ENCODE data around the gene UBE2E3.

The UBE2E3 gene

DNA sequence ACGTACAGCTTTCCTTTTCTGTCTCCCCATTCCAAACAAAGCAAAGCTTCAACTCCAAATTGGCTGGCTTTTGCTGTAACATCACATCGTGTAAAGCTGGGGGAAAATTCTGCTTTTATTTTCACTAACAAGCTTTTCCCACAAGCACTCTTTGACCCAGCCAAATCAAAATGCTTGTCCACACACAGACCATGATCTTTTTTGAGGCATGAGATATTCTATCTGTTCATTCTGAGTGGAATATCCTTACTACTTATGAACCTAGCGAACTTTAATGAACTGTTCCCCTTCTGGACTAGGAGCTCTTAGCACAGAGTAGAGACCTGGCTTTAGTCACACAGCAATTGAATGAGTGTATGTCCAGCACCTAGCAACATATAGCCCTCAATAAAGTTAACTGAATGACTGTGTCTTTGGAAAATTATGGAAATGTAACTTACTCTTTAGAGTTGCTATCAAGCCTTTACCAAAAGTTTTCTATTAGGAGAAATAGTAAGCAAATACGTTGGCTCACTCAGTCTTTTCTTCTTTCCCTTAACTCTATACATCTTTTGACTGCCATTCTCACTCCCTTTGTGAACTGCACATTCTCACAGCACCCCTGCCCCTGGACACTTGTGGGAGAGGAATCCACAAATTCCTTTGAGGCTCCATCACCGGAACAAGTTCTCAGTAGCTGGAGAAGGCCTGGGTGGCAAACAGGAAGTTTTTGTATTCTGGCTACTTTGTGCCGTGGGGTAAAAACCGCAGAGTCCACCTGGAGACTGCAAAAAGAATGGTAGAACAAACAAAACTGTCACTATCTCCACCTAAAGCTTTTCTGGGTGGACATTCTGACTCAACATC, 1.3 kb upstream of the UBE2E3 start:
- Histone ChIP-seq H3K4me1 (ENCODE audit: insufficient read depth, low read length) (peaks cover 37% of the 10 kb centered on the region), H3K4me3 (ENCODE audit: low read length) (peak overlapping the region; percentile 62), H3K9ac (ENCODE audit: low read depth, low read length) (no peak overlapping the region), H3K36me3 (ENCODE audit: insufficient read depth, low read length) (peaks cover 15% of the 10 kb centered on the region; the same call in 1 of the 2 replicates), H3K27me3 (ENCODE audit: insufficient read depth, low read length) (no peaks in the 10 kb centered on the region), H3K9me3 (ENCODE audit: insufficient read depth, low read depth, low read length) (no peaks in the 10 kb centered on the region), H3K27ac (ENCODE audit: low read depth, low read length) (no peak overlapping the region)
- 82% methylated on average over 7 of the region's 7 CpGs for WGBS

DNA sequence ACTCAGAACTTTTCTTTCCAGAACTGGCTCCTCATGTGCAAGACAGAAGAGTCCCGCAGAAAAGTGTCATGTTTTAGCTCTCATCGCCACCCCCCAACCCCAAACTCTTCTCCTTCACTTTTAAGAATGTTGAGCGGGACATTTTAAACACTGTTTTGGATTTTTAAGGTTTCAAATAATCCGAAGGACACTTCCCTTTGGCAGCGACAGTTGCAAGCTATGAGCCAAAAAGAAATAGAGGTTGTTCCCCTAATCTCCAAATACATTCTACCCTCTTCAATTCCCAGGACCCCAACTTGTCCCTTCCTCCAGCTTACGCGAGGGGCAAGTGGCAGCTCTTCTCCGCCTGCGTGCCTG, 678 bp upstream of the UBE2E3 start:
- Histone ChIP-seq H3K36me3 (ENCODE audit: insufficient read depth, low read length) (peaks cover 21% of the 10 kb centered on the region; the same call in 1 of the 2 replicates), H3K9me3 (ENCODE audit: insufficient read depth, low read depth, low read length) (no peaks in the 10 kb centered on the region), H3K4me3 (ENCODE audit: low read length) (peak overlapping the region; percentile 62), H3K27me3 (ENCODE audit: insufficient read depth, low read length) (no peaks in the 10 kb centered on the region), H3K9ac (ENCODE audit: low read depth, low read length) (peak overlapping the region; percentile 88), H3K4me1 (ENCODE audit: insufficient read depth, low read length) (peaks cover 43% of the 10 kb centered on the region), H3K27ac (ENCODE audit: low read depth, low read length) (peak overlapping the region; percentile 61)
- WGBS = 52% methylated on average over 9 of the region's 9 CpGs

DNA sequence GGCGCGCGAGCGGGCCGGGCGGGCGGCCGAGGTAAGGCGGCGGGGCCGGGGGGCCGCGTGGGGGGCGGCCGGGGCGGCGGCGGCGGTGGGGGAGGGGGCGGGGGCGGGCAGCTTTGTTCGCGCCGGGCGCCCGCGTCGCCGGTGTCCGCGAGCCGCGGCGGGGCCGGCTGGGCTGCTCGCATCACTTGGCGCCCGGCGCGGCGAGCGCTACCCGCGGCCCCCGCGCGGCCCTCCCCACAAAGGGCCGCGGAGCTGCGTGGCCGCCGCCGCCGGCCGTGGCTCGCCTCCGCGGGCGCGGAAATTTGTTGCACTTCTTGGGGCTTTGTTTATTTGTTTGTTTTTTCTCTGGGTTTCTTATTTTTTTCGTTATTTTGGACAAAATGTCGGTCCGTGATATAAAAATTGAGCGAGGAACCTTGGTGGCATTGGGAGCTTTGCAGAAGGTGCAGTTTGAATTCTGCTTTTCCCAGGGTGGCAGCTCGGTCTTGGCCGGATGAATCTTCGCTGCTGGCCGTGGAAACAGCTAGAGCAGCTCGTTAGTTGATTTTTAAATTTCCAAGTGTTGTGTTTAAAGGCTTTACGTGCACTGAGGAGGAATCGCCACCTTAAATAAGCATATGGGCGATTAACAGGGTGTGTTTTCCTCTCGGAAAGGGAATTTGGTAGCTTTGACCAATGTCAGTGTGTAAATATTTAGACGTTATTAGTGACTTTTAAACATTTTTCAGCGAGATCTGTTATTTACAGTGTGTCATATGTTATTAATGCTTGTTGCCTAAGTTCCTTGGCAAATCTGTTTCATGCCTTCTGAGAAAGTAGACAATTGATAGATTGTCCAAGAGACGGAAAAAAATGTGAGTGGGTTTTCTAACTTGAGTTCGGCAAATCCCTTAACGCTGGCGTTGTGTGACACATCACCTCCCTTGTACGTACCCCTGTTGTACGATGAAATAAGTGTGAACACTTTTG, 822 bp downstream of the UBE2E3 start:
- Histone ChIP-seq H3K27ac (ENCODE audit: low read depth, low read length) (peak overlapping the region; percentile 69), H3K9ac (ENCODE audit: low read depth, low read length) (peak overlapping the region; percentile 95), H3K4me1 (ENCODE audit: insufficient read depth, low read length) (peaks cover 52% of the 10 kb centered on the region), H3K4me3 (ENCODE audit: low read length) (peak overlapping the region; percentile 90), H3K9me3 (ENCODE audit: insufficient read depth, low read depth, low read length) (no peaks in the 10 kb centered on the region), H3K27me3 (ENCODE audit: insufficient read depth, low read length) (no peaks in the 10 kb centered on the region), H3K36me3 (ENCODE audit: insufficient read depth, low read length) (peaks cover 30% of the 10 kb centered on the region)
- WGBS = under 1% methylated on average over 59 of the region's 81 CpGs

DNA sequence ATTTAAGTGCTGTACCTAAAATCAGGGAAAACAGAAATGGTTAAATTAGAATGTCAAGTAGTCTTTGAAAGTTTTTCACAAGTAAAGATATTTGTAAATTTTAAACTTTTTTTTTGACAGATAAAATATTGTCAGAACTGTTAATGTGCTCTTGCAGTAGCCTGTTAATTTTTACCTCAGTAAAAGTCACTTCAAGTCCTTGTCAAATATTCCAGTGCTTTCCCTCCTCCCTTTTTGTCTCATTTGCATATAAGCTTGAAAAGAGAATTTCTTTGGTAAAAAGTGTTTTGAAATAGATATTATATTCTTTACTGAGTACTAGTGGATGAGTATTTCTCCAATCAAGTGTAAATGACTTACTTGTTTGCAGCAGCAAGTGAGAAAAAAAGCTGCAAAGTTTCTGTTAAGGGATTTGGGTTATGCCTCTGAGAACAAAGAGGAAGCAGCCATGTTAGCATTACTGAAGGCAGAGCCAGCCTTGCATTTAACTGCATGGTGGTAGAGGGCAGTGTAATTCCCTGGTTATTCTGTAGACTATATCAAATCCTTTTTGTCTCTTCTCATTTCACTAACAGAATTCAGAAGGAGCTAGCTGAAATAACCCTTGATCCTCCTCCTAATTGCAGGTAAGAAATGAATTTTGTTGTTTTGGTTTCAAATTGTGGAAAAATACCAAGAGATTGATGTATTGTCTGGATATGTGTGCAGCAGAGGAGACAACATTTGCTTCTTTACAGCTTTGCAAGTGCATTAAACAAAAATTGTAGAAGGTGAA, 3.2 kb downstream of the UBE2E3 start:
- Histone ChIP-seq H3K4me3 (ENCODE audit: low read length) (peak overlapping the region; percentile 48), H3K9me3 (ENCODE audit: insufficient read depth, low read depth, low read length) (no peaks in the 10 kb centered on the region), H3K27ac (ENCODE audit: low read depth, low read length) (peak overlapping the region; percentile 89), H3K4me1 (ENCODE audit: insufficient read depth, low read length) (peaks cover 65% of the 10 kb centered on the region), H3K27me3 (ENCODE audit: insufficient read depth, low read length) (no peaks in the 10 kb centered on the region), H3K36me3 (ENCODE audit: insufficient read depth, low read length) (peaks cover 30% of the 10 kb centered on the region), H3K9ac (ENCODE audit: low read depth, low read length) (peak overlapping the region; percentile 81)

DNA sequence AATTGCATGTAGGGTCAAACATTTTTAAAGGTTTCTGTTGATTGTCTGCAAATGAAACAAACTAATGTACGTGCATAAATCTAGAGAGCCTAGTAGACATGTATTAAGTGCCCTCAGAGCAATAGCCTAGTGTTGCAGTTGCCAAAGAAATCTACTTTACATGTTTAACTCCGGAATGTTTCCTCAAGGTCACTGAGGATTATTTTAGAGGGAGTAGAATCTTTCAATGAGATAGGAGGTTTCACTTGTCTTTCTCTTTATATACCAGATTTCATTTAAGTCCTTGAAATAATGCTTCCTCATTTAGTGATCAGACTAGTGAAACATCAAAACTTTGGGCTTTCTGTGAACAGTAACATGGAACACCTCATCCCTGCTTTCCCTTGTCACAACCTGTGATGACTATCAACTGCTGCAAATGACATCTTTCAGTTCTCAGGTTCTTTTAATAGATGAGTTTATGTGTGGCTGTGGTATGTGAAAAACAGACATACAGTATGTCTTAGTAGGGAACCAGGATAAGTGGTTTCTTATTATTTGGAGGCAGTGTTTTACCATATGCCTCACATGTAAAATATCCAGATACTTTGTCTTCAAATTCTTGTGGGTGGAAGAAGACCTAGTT, 5.5 kb downstream of the UBE2E3 start:
- peaks cover 55% of the 10 kb centered on the region for H3K4me1 ChIP-seq (ENCODE audit: insufficient read depth, low read length)

DNA sequence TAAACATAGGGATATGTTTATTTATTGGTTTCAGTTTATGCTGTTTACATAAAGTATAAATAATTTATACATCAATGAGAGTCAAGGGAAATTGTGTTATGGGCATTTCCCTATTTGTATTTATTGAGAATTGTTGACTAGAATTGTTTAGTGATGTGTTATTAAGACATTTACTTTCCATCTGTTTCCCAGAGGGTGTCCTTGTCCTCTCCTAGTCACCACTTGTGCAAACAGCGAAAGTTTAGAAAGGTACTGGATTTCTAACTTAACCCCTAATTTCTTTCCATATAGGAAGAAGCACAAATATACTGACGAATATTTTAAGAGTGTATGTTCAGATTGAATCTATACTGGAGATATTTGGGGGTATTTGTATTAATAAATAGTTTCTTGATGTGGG, 6.7 kb downstream of the UBE2E3 start:
- Histone ChIP-seq H3K4me3 (ENCODE audit: low read length) (no peak overlapping the region), H3K4me1 (ENCODE audit: insufficient read depth, low read length) (peaks cover 58% of the 10 kb centered on the region), H3K27me3 (ENCODE audit: insufficient read depth, low read length) (no peaks in the 10 kb centered on the region), H3K36me3 (ENCODE audit: insufficient read depth, low read length) (peaks cover 43% of the 10 kb centered on the region), H3K9me3 (ENCODE audit: insufficient read depth, low read depth, low read length) (no peaks in the 10 kb centered on the region), H3K27ac (ENCODE audit: low read depth, low read length) (no peak overlapping the region), H3K9ac (ENCODE audit: low read depth, low read length) (no peak overlapping the region)
- 89% methylated on average over 2 of the region's 2 CpGs for WGBS

More for the DNA sequence above, 5.5 kb downstream of the UBE2E3 start:
- Histone ChIP-seq H3K27ac (ENCODE audit: low read depth, low read length) (no peak overlapping the region; the same call in 1 of the 2 replicates), H3K9ac (ENCODE audit: low read depth, low read length) (no peak overlapping the region), H3K36me3 (ENCODE audit: insufficient read depth, low read length) (peaks cover 38% of the 10 kb centered on the region), H3K4me3 (ENCODE audit: low read length) (no peak overlapping the region), H3K27me3 (ENCODE audit: insufficient read depth, low read length) (no peaks in the 10 kb centered on the region), H3K9me3 (ENCODE audit: insufficient read depth, low read depth, low read length) (no peaks in the 10 kb centered on the region)
- 83% methylated on average over 2 of the region's 2 CpGs for WGBS

DNA sequence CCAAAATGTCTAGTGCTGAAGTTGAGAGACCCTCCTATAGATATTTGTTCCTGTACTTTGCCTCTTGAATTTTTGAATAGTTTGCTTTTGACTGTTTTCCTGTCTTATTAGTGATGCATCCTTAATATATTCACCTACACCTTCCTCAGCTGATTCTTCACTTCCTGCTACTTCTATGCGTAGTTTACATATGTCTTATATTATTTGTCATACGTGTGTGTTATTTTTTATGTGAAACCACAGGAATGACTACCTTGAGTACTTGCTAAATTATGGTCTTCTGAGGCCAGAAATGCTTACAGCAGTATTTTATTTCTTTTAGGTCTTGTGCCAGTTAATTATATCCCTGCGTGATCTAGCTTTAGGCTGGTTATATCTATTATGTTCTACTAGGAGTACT, 9.9 kb downstream of the UBE2E3 start:
- Histone ChIP-seq H3K27ac (ENCODE audit: low read depth, low read length) (no peak overlapping the region), H3K36me3 (ENCODE audit: insufficient read depth, low read length) (peaks cover 23% of the 10 kb centered on the region)
- 94% methylated on average over 3 of the region's 3 CpGs for WGBS

DNA sequence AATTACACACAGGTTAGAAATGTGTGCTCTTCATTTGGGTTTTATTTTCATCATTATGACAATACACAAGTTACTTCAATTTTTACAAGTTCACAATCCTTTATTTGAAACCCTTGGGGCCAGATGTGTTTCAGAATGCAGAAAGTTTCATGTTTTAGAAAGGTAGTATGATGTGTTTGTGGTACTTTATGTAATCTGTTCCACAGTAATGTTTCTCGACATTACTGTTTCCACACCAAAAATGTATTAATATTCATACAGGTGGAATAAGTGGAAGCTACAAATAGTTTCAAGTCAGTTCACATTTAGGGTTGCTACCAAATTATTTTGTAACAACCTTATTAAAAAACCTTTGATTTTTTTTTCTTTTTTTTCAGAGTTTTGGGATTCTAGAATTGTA, 10.4 kb downstream of the UBE2E3 start:
- Histone ChIP-seq H3K27ac (ENCODE audit: low read depth, low read length) (no peak overlapping the region), H3K27me3 (ENCODE audit: insufficient read depth, low read length) (no peaks in the 10 kb centered on the region), H3K36me3 (ENCODE audit: insufficient read depth, low read length) (peaks cover 23% of the 10 kb centered on the region), H3K9ac (ENCODE audit: low read depth, low read length) (no peak overlapping the region), H3K9me3 (ENCODE audit: insufficient read depth, low read depth, low read length) (no peaks in the 10 kb centered on the region), H3K4me1 (ENCODE audit: insufficient read depth, low read length) (peaks cover 31% of the 10 kb centered on the region), H3K4me3 (ENCODE audit: low read length) (no peak overlapping the region)
- WGBS = 100% methylated on average over 1 of the region's 1 CpG

More for the DNA sequence above, 9.9 kb downstream of the UBE2E3 start:
- Histone ChIP-seq H3K4me3 (ENCODE audit: low read length) (no peak overlapping the region), H3K9me3 (ENCODE audit: insufficient read depth, low read depth, low read length) (no peaks in the 10 kb centered on the region), H3K4me1 (ENCODE audit: insufficient read depth, low read length) (peaks cover 31% of the 10 kb centered on the region), H3K9ac (ENCODE audit: low read depth, low read length) (no peak overlapping the region), H3K27me3 (ENCODE audit: insufficient read depth, low read length) (no peaks in the 10 kb centered on the region)

DNA sequence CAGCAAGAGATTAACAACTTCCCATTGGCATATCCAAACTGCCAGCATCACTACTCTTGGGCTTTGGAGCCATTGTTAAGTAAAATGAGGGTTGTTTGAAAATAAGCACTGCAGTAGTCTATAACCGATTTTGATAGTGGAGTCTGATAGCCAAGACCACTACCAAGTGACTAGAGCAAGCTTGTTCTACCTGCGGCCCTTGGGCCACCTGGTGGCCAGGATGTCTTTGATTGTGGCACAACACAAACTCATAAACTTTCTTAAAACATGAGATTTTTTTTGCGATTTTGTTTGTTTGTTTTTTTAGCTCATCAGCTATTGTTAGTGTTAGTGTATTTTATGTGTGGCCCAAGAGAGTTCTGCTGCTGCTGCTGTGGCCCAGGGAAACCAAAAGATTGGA, 11.0 kb downstream of the UBE2E3 start:
- Histone ChIP-seq H3K27me3 (ENCODE audit: insufficient read depth, low read length) (no peaks in the 10 kb centered on the region), H3K27ac (ENCODE audit: low read depth, low read length) (no peak overlapping the region), H3K4me1 (ENCODE audit: insufficient read depth, low read length) (peaks cover 29% of the 10 kb centered on the region), H3K4me3 (ENCODE audit: low read length) (no peak overlapping the region), H3K9me3 (ENCODE audit: insufficient read depth, low read depth, low read length) (no peaks in the 10 kb centered on the region), H3K36me3 (ENCODE audit: insufficient read depth, low read length) (peaks cover 18% of the 10 kb centered on the region), H3K9ac (ENCODE audit: low read depth, low read length) (no peak overlapping the region)
- WGBS = 86% methylated on average over 3 of the region's 3 CpGs

DNA sequence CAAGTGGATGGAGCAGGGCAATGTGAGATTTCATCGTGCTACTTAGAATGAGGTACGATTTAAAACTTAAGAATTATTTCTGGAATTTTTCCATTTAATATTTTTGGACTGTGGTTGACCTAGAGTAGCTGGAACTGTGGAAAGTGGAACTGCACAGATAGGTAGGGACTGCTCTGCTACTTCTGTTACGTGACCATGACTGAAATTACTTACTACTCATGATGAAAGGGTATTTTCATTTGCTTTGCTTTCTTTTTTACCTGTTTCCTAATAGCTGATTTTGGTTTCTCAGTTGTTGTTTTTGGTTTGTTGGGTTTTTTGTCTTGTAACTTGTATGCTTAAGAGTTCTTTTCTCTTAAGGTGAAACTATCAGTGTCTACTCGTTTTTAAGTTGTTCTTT, 11.4 kb downstream of the UBE2E3 start:
- H3K4me3 ChIP-seq (ENCODE audit: low read length) = no peak overlapping the region
- WGBS = 88% methylated on average over 3 of the region's 4 CpGs
- no peak overlapping the region for H3K9ac ChIP-seq (ENCODE audit: low read depth, low read length)
- H3K4me1 ChIP-seq (ENCODE audit: insufficient read depth, low read length) = peaks cover 29% of the 10 kb centered on the region
- no peaks in the 10 kb centered on the region for H3K27me3 ChIP-seq (ENCODE audit: insufficient read depth, low read length)
- H3K36me3 ChIP-seq (ENCODE audit: insufficient read depth, low read length) = peaks cover 18% of the 10 kb centered on the region
- no peaks in the 10 kb centered on the region for H3K9me3 ChIP-seq (ENCODE audit: insufficient read depth, low read depth, low read length)
- no peak overlapping the region for H3K27ac ChIP-seq (ENCODE audit: low read depth, low read length)
